KMS-11 (cell line): Measurements from ENCODE around the gene CENPP.
A peak's percentile ranks its signal among the peaks of the same experiment; 100 is the strongest.

Experiments used
- H2AFZ ChIP-seq: fragments of 200-600 bp; sonication (generic); 2 replicates; pipeline ENCODE4 v1.6.1; 2016; ENCODE audit warnings: antibody characterized with exemption, mixed run types, low read depth
- H3K27ac ChIP-seq: fragments of 200-600 bp; sonication (generic); 2 replicates; pipeline ENCODE4 v1.6.1; 2016; ENCODE audit warnings: mild to moderate bottlenecking, mixed run types
- H3K27me3 ChIP-seq: fragments of 200-600 bp; sonication (generic); 2 replicates; pipeline ENCODE4 v1.6.1; 2017; ENCODE audit warnings: mild to moderate bottlenecking, low read depth, mixed run types, moderate library complexity; ENCODE audit not compliant: insufficient read depth
- H3K36me3 ChIP-seq: fragments of 200-600 bp; sonication (generic); 2 replicates; pipeline ENCODE4 v1.6.1; 2017; ENCODE audit warnings: mild to moderate bottlenecking, mixed run types; ENCODE audit not compliant: insufficient read depth
- H3K4me1 ChIP-seq: fragments of 200-600 bp; sonication (generic); 2 replicates; pipeline ENCODE4 v1.6.1; 2016; ENCODE audit warnings: mild to moderate bottlenecking, low read depth, mixed run types; ENCODE audit not compliant: poor library complexity, severe bottlenecking
- H3K4me2 ChIP-seq: fragments of 200-600 bp; sonication (generic); 2 replicates; pipeline ENCODE4 v1.7.0; 2016; ENCODE audit warnings: mild to moderate bottlenecking, mixed run types
- H3K4me3 ChIP-seq: fragments of 200-600 bp; sonication (generic); IDR thresholded peaks from 2 replicates; pipeline ENCODE4 v1.6.1; 2017; ENCODE audit warnings: low read depth, low read length, mixed read lengths; ENCODE audit not compliant: insufficient read depth
- H3K79me2 ChIP-seq: fragments of 200-600 bp; sonication (generic); 2 replicates; pipeline ENCODE4 v1.6.1; 2016; ENCODE audit warnings: low read depth, mixed run types; ENCODE audit not compliant: insufficient read depth
- H3K9ac ChIP-seq: fragments of 200-600 bp; sonication (generic); 2 replicates; pipeline ENCODE4 v1.6.1; 2016; ENCODE audit warnings: mild to moderate bottlenecking, mixed run types
- H4K20me1 ChIP-seq: fragments of 200-600 bp; sonication (generic); 2 replicates; pipeline ENCODE4 v1.6.1; 2016; ENCODE audit warnings: mild to moderate bottlenecking, mixed run types; ENCODE audit not compliant: insufficient read depth
- CTCF ChIP-seq: fragments of 200-600 bp; sonication (generic); conservative IDR thresholded peaks from 2 replicates; pipeline ENCODE4 v1.6.1; 2017; ENCODE audit warnings: low read depth, mild to moderate bottlenecking, antibody characterized with exemption, low read length, moderate library complexity, mixed read lengths

CENPP gene

GRCh38 chr9:92313624-92314012 lies 12.1 kb upstream of the CENPP start:
- H3K36me3 ChIP-seq = peaks cover 28% of the 10 kb centered on the region; the same call in 1 of the 2 replicates
- H3K27ac ChIP-seq = no peak overlapping the region
- H2AFZ ChIP-seq = no peak overlapping the region
- peaks cover 12% of the 10 kb centered on the region for H3K79me2 ChIP-seq
- H3K4me1 ChIP-seq = peaks cover 3% of the 10 kb centered on the region
- H4K20me1 ChIP-seq = no peaks in the 10 kb centered on the region; the same call in 1 of the 2 replicates
- TF ChIP-seq CTCF = no peak
- H3K4me3 ChIP-seq = no peak overlapping the region
- H3K27me3 ChIP-seq = no peaks in the 10 kb centered on the region
- no peak overlapping the region for H3K4me2 ChIP-seq
- H3K9ac ChIP-seq = no peak overlapping the region

DNA sequence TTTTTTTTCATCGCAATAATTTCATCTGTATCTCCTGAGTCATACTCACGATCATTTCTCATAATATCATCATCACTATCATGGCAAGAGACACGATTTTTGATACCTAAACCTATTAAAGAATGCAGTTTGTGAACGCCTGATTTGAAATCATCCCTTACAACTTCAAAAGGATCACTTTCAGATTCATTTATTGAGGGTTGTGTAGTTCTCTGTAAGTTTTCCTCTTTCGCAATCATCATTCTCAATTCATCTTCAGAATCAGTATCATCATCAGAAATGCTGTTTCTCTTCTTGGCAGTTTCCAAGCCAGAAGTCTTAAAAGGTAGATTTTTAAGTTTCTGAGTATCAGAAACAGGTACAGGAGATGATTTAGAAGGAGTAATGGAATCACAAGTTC lies 10.3 kb upstream of the CENPP start:
- H3K4me3 ChIP-seq = no peak overlapping the region
- H3K4me1 ChIP-seq = peaks cover 3% of the 10 kb centered on the region
- TF ChIP-seq CTCF = no peak
- H3K27ac ChIP-seq = no peak overlapping the region
- H4K20me1 ChIP-seq = no peaks in the 10 kb centered on the region; the same call in 1 of the 2 replicates
- no peak overlapping the region for H3K9ac ChIP-seq
- no peak overlapping the region for H3K4me2 ChIP-seq
- H3K79me2 ChIP-seq = peaks cover 12% of the 10 kb centered on the region
- H2AFZ ChIP-seq = no peak overlapping the region
- H3K27me3 ChIP-seq = no peaks in the 10 kb centered on the region
- peaks cover 19% of the 10 kb centered on the region; the same call in 1 of the 2 replicates for H3K36me3 ChIP-seq

DNA sequence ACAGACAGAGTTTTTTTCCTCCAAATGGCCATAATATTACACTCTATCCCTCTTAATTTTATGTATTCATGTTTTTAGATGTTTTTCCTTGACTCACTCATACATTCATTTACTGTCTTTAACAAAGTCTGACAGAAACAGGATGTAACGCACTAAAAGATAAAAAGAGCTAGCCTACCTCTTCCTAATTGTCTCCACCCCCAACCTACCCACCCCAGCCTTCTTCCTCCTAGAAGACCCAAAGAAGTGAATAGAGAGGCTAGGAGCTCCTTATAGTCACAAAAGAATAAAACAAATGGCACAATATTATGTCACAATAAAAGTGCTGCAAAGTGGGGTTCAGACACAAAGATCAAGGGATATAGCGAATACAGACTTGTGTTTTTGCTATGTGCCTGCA lies 1.3 kb upstream of the CENPP start:
- peak overlapping the region; percentile 93; the same call in 1 of the 2 replicates for H3K27ac ChIP-seq
- H3K36me3 ChIP-seq = peaks cover 11% of the 10 kb centered on the region; the same call in 1 of the 2 replicates
- H3K4me2 ChIP-seq = peak overlapping the region; percentile 98
- H3K79me2 ChIP-seq = peaks cover 51% of the 10 kb centered on the region
- H2AFZ ChIP-seq = peak overlapping the region; percentile 90
- H3K4me3 ChIP-seq = peak overlapping the region; percentile 57
- no peak for TF ChIP-seq CTCF
- no peaks in the 10 kb centered on the region for H4K20me1 ChIP-seq
- H3K4me1 ChIP-seq = peaks cover 35% of the 10 kb centered on the region
- peak overlapping the region; percentile 98 for H3K9ac ChIP-seq
- no peaks in the 10 kb centered on the region for H3K27me3 ChIP-seq

- no peaks in the 10 kb centered on the region for H3K27me3 ChIP-seq
- peak overlapping the region; percentile 98 for H3K9ac ChIP-seq
- H4K20me1 ChIP-seq = no peaks in the 10 kb centered on the region
- H3K4me1 ChIP-seq = peaks cover 35% of the 10 kb centered on the region
- H3K36me3 ChIP-seq = peaks cover 11% of the 10 kb centered on the region; the same call in 1 of the 2 replicates
- H3K79me2 ChIP-seq = peaks cover 51% of the 10 kb centered on the region
- peak overlapping the region; percentile 93 for H3K27ac ChIP-seq
- H2AFZ ChIP-seq = peak overlapping the region; percentile 90
- peak overlapping the region; percentile 76 for H3K4me3 ChIP-seq
- TF ChIP-seq CTCF = no peak
- H3K4me2 ChIP-seq = peak overlapping the region; percentile 98
Measured at GRCh38 chr9:92324889-92325268, 874 bp upstream of the CENPP start.
